ENCODE measurements around the gene MECP2.

The MECP2 gene

GRCh38 chrX:154123241-154124219 lies 26.0 kb upstream of the MECP2 start:
- intact Hi-C loops (cut with micrococcal nuclease), result no loop called here
- H3K27ac Mint-ChIP-seq, result peak overlapping the region; percentile 22
- no peaks in the 10 kb centered on the region for H3K9me3 Mint-ChIP-seq
- no peak overlapping the region for H3K4me3 Mint-ChIP-seq
- H3K27me3 Mint-ChIP-seq, result peaks cover 7% of the 10 kb centered on the region
- H3K4me1 Mint-ChIP-seq (ENCODE audit: low read depth), result peaks cover 5% of the 10 kb centered on the region
- no peaks in the 10 kb centered on the region for H3K36me3 Mint-ChIP-seq (ENCODE audit: low read depth)

GRCh38 chrX:154121961-154122360 lies 24.4 kb upstream of the MECP2 start:
- intact Hi-C loops (cut with micrococcal nuclease), result no loop called here
- no peak overlapping the region for H3K27ac Mint-ChIP-seq

GRCh38 chrX:154121207-154121606 lies 23.7 kb upstream of the MECP2 start:
- H3K27me3 Mint-ChIP-seq, result peaks cover 9% of the 10 kb centered on the region
- no peak overlapping the region for H3K27ac Mint-ChIP-seq
- H3K36me3 Mint-ChIP-seq (ENCODE audit: low read depth), result no peaks in the 10 kb centered on the region
- no peaks in the 10 kb centered on the region for H3K9me3 Mint-ChIP-seq
- H3K4me3 Mint-ChIP-seq, result no peak overlapping the region
- H3K4me1 Mint-ChIP-seq (ENCODE audit: low read depth), result peaks cover 5% of the 10 kb centered on the region
- intact Hi-C loops (cut with micrococcal nuclease), result no loop called here

More at GRCh38 chrX:154121961-154122360, 24.4 kb upstream of the MECP2 start:
- Mint-ChIP-seq H3K4me1 (ENCODE audit: low read depth) (peaks cover 5% of the 10 kb centered on the region), H3K27me3 (peaks cover 7% of the 10 kb centered on the region), H3K4me3 (no peak overlapping the region), H3K36me3 (ENCODE audit: low read depth) (no peaks in the 10 kb centered on the region), H3K9me3 (no peaks in the 10 kb centered on the region)

GRCh38 chrX:154120567-154120966 lies 23.1 kb upstream of the MECP2 start:
- H3K27me3 Mint-ChIP-seq, result peaks cover 5% of the 10 kb centered on the region
- H3K4me3 Mint-ChIP-seq, result no peak overlapping the region
- peaks cover 5% of the 10 kb centered on the region for H3K4me1 Mint-ChIP-seq (ENCODE audit: low read depth)
- no peak overlapping the region for H3K27ac Mint-ChIP-seq
- H3K9me3 Mint-ChIP-seq, result no peaks in the 10 kb centered on the region
- H3K36me3 Mint-ChIP-seq (ENCODE audit: low read depth), result no peaks in the 10 kb centered on the region
- intact Hi-C loops (cut with micrococcal nuclease), result no loop called here

DNA sequence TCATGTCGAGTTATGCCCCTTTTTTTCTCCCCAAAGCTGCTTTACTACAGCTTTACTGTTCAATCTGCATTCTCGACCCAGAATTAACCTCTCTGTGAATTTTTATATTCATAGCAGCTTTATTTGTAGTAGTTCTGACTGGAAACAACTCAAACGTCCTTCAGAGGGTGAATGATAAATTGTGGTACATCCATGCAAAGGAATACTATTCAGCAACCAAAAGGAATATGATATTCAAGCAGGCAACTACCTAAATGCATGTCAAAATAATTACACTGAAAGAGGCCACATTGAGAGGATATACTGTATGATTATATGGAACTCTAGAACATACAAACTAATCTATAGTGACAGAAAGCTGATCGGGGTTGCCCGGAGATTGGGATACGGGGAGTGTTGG lies 20.0 kb upstream of the MECP2 start:
- H3K27ac Mint-ChIP-seq, result no peak overlapping the region
- H3K4me1 Mint-ChIP-seq (ENCODE audit: low read depth), result peaks cover 10% of the 10 kb centered on the region
- H3K36me3 Mint-ChIP-seq (ENCODE audit: low read depth), result no peaks in the 10 kb centered on the region
- intact Hi-C loops (cut with micrococcal nuclease), result no loop called here
- H3K27me3 Mint-ChIP-seq, result peaks cover 7% of the 10 kb centered on the region
- no peaks in the 10 kb centered on the region for H3K9me3 Mint-ChIP-seq
- H3K4me3 Mint-ChIP-seq, result no peak overlapping the region

GRCh38 chrX:154116426-154117211 lies 19.1 kb upstream of the MECP2 start:
- Mint-ChIP-seq H3K27ac (no peak overlapping the region), H3K4me1 (ENCODE audit: low read depth) (peaks cover 5% of the 10 kb centered on the region), H3K36me3 (ENCODE audit: low read depth) (no peaks in the 10 kb centered on the region), H3K9me3 (no peaks in the 10 kb centered on the region), H3K27me3 (peaks cover 5% of the 10 kb centered on the region), H3K4me3 (no peak overlapping the region)
- intact Hi-C loops (cut with micrococcal nuclease), result no loop called here

- Mint-ChIP-seq H3K4me3 (no peak overlapping the region), H3K27ac (no peak overlapping the region), H3K27me3 (peaks cover 5% of the 10 kb centered on the region), H3K36me3 (ENCODE audit: low read depth) (no peaks in the 10 kb centered on the region), H3K4me1 (ENCODE audit: low read depth) (peaks cover 5% of the 10 kb centered on the region), H3K9me3 (no peaks in the 10 kb centered on the region)
- intact Hi-C loops (cut with micrococcal nuclease), result no loop called here
Measured at GRCh38 chrX:154115750-154116149, 18.2 kb upstream of the MECP2 start.

DNA sequence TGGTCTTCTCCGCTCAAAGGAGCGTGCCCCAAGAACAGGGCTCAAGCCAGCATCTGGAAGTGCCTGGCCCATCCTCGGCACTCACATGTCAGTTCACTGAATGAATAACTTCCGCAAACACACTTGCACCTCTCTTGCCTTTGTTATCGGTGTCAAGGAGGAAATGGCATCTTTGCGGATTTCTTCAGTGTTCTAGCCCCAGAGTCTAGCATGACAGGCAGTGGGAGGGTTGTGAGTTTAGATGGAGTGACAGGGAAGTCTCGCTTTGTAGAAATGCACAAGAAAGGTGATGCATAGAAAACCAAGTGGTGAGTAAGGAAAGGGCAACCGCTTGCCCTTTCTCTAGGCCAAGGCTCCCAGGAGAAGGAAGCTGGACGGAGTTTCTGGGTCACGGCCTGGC lies 17.6 kb upstream of the MECP2 start:
- peaks cover 5% of the 10 kb centered on the region for H3K27me3 Mint-ChIP-seq
- no peak overlapping the region for H3K27ac Mint-ChIP-seq
- H3K4me3 Mint-ChIP-seq, result no peak overlapping the region
- H3K4me1 Mint-ChIP-seq (ENCODE audit: low read depth), result peaks cover 5% of the 10 kb centered on the region
- intact Hi-C loops (cut with micrococcal nuclease), result no loop called here
- no peaks in the 10 kb centered on the region for H3K36me3 Mint-ChIP-seq (ENCODE audit: low read depth)
- no peaks in the 10 kb centered on the region for H3K9me3 Mint-ChIP-seq

GRCh38 chrX:154114652-154115051 lies 17.1 kb upstream of the MECP2 start:
- peaks cover 5% of the 10 kb centered on the region for H3K4me1 Mint-ChIP-seq (ENCODE audit: low read depth)
- no peak overlapping the region for H3K27ac Mint-ChIP-seq
- intact Hi-C loops (cut with micrococcal nuclease), result no loop called here
- no peaks in the 10 kb centered on the region for H3K36me3 Mint-ChIP-seq (ENCODE audit: low read depth)
- H3K27me3 Mint-ChIP-seq, result peaks cover 5% of the 10 kb centered on the region
- no peaks in the 10 kb centered on the region for H3K9me3 Mint-ChIP-seq
- no peak overlapping the region for H3K4me3 Mint-ChIP-seq

GRCh38 chrX:154113729-154114128 lies 16.2 kb upstream of the MECP2 start:
- Mint-ChIP-seq H3K36me3 (ENCODE audit: low read depth) (no peaks in the 10 kb centered on the region), H3K27ac (no peak overlapping the region), H3K9me3 (no peaks in the 10 kb centered on the region), H3K27me3 (peaks cover 5% of the 10 kb centered on the region), H3K4me1 (ENCODE audit: low read depth) (peaks cover 5% of the 10 kb centered on the region), H3K4me3 (no peak overlapping the region)
- intact Hi-C loops (cut with micrococcal nuclease), result no loop called here

DNA sequence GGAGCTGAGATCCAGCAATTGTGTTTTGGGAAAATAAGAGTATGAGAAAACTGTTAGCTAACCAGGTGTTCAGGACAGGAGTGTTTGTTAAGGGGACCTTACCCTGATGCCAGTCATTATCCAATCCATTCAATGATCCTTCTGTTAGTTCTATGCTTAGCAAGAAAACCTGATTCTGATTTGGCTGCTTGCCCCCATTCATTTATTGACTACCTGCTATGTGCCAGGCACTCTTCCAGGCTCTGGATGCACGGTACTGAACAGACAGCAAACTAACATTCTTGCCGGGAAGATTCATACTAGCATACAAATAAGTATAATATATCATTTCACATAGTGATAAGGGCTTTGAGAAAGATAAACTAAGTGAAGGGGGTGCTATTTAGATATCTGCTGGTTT lies 1.0 kb upstream of the MECP2 start:
- Mint-ChIP-seq H3K9me3 (no peaks in the 10 kb centered on the region), H3K36me3 (ENCODE audit: low read depth) (peaks cover 8% of the 10 kb centered on the region), H3K4me3 (no peak overlapping the region), H3K27me3 (peaks cover 3% of the 10 kb centered on the region), H3K4me1 (ENCODE audit: low read depth) (peaks cover 27% of the 10 kb centered on the region), H3K27ac (no peak overlapping the region)
- intact Hi-C loops (cut with micrococcal nuclease), result no loop called here

DNA sequence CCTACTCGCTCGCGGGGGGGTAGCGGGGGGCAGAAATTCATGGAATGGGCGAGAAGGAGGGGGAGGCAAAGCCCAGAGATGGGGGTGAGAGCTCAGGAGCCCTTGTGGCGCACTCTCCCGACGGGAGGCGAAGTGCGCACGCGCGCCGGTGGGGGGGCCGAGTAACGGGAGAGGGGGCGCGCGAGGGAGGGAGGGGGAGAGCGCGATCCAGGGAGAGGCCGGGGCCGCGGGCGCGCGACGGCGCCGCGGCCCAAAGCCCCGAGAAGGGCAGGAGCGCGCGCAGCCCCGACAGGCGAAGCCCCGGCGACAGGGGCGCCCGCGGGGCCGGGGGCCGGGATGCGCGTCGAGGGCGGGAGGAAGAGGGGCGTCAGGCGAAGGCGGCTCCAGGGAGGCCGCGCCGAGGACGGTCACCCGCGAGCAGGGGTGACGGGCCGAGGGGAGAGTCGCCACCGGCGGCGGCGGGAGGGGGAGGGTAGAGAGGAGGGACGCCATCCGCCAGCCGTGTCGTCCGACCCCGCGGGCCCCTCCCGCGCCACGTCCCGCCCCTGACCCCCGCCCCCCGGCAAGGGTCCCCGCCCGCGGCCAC lies 421 bp downstream of the MECP2 start:
- H3K4me3 Mint-ChIP-seq, result peak overlapping the region; percentile 81
- H3K4me1 Mint-ChIP-seq (ENCODE audit: low read depth), result peaks cover 27% of the 10 kb centered on the region
- no peaks in the 10 kb centered on the region for H3K9me3 Mint-ChIP-seq
- H3K27ac Mint-ChIP-seq, result peak overlapping the region; percentile 74
- peaks cover 8% of the 10 kb centered on the region for H3K36me3 Mint-ChIP-seq (ENCODE audit: low read depth)
- intact Hi-C loops (cut with micrococcal nuclease), result no loop called here
- H3K27me3 Mint-ChIP-seq, result peaks cover 3% of the 10 kb centered on the region

- H3K9me3 Mint-ChIP-seq, result no peaks in the 10 kb centered on the region
- intact Hi-C loops (cut with micrococcal nuclease), result no loop called here
- peaks cover 27% of the 10 kb centered on the region for H3K4me1 Mint-ChIP-seq (ENCODE audit: low read depth)
- H3K27me3 Mint-ChIP-seq, result peaks cover 3% of the 10 kb centered on the region
- H3K4me3 Mint-ChIP-seq, result peak overlapping the region; percentile 81
- peak overlapping the region; percentile 74 for H3K27ac Mint-ChIP-seq
- H3K36me3 Mint-ChIP-seq (ENCODE audit: low read depth), result peaks cover 11% of the 10 kb centered on the region
Measured at GRCh38 chrX:154096140-154097002, 1.1 kb downstream of the MECP2 start.
